Measurements from ENCODE around the gene KRTAP4-12.
"Not testable (repeated sequence)": the region's sequence is repeated elsewhere in the genome, so short reads cannot be mapped to it uniquely, and the experiment has no call there.

KRTAP4-12 gene

DNA sequence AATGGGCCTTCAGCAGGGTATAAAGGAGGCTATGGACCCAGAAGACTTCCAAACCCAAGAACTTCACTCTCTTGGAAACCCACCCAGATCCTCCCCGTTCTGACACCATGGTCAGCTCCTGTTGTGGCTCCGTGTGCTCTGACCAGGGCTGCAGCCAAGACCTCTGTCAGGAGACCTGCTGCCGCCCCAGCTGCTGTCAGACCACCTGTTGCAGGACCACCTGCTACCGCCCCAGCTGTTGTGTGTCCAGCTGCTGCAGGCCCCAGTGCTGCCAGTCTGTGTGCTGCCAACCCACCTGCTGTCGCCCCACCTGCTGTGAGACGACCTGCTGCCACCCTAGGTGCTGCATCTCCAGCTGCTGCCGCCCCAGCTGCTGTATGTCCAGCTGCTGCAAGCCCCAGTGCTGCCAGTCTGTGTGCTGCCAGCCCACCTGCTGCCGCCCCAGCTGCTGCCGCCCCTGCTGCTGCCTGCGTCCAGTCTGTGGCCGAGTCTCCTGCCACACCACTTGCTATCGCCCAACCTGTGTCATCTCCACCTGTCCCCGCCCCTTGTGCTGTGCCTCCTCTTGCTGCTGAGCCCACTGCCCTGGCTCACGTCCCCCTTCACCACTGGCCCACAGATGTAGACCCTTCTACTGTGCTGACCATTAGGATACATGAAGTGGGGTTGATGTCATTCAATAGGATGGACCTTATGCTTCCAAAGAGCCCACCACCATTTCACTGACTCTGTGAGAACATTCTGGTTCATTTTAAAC is 39.7 kb downstream of the KRTAP4-12 start, which contains the start of gene KRTAP4-7:
TSS of gene KRTAP4-7 (plus strand) at position 51 of the 757 bp plus-strand sequence. CDS start at position 108, 57 bp downstream.
- DNase-seq: not testable (repeated sequence)

DNA sequence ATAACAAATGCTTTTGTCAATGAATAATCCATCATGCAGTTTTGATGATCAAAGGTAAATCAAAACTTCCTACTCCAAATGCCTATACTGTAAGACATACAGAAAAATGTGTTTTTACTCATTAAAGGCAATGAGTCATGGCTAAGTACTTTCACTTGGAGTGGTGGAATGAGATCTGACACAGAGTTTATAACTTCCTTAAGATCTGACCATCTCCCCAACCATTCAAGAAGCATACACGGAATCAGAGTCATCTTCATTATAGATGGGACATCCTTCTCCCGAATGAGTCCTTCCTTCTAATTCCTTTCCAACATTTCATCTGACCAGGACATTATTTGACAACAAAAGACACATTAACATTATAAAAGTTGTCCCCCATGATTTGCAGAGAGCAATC is 40.6 kb downstream of the KRTAP4-12 start:
- not testable (repeated sequence) for DNase-seq

DNA sequence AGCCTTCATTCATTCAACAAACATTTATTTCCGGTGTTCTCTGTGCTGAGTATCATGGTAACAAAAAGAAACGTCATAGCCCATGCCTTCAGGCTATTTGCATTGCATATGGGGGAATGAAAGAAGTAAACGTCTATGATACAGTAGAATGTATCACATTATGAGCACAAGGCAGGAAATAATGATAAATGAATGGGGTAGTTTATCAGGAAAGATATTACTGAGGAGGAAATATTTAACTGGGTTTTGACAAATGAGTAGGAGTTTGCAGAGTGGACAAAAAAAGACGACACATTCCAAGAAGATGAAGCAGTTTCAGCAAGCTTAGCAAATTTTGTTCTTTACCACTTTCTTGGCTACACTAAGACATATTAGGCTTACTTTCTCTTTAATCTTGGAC is 41.4 kb downstream of the KRTAP4-12 start:
- peak; percentile 43 for DNase-seq

DNA sequence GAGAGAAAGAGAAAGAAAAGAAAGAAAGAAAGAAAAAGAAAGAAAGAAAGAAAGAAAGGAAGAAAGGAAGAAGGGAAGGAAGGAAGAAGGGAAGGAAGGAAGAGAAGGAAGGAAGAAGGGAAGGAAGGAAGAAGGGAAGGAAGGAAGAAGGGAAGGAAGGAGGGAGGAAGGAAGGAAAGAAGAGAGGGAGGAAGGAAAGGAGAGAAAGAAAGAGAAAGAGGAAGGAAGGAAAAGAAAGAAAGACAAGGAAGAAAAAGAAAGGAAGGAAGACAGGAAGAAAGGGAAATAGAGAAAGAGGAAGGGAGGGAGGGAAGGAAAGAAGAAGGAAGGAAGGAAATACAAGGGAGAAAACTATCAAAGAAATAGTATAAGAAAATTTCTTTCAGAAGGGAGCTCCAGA is 47.2 kb downstream of the KRTAP4-12 start:
- DNase-seq: no peak

DNA sequence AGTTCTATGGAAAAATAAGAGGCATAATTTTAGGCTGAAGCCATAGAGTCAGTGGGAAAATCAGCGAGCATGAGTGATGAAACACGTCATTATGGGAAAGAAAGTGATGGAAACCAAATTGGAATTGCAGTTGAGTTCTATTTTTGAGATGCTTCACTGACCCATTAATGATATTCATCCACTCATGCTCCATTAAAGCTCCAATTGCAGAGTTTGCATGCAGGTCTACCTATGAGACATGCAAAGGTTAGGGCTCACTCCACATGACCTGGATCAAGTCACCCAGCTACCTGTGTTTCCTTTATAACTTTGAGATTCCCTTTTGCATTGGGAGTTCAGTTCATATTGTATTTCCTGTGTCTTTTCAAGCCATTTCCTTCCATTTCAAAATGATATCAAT is 50.3 kb downstream of the KRTAP4-12 start:
- DNase-seq: no peak
